Kidney glomerular epithelial cell (primary cell): Measurements from ENCODE around the gene PCSK6.

Experiments used
- DNase-seq: peaks from one replicate; lab custom pipeline; 2025; lab: John Stamatoyannopoulos, UW

Gene PCSK6

DNA sequence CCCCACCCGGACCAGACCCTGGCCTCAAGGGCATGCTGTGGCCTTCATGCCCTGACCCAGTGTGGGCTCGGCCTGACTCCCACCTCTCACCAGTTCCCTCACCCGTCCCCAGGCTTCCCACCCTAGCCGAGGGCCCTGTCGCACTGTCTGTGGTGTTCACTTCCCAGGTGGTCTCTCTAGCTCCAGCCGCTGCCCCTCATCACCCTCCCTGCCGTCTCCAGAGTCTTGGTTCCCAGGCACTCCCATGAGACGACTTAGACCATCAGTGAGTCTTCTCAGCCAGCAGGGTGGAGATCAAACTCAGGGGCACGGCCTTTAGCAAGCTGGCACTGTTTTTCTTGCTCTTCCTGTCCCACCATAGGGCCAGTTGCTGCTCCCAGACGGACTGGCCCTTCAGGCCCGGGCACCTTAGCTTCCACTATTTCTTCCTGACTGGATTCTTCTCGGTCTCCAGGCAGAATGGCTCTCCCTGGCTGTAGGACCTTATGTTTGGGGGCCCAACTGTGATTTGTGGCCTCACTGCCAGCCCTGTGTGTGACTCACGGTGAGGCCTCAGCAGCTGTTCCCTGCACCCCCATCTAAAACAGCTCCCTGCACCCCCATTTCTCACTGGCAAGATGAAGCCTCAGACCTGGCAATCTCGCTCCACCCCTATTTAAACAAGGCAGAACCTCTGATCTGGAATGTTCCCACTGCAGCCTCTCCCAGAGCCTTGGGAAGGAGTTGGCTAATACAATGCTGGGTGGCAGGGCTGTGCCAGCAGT, 9.4 kb upstream of the PCSK6 start:
- DNase-seq, result no peak

DNA sequence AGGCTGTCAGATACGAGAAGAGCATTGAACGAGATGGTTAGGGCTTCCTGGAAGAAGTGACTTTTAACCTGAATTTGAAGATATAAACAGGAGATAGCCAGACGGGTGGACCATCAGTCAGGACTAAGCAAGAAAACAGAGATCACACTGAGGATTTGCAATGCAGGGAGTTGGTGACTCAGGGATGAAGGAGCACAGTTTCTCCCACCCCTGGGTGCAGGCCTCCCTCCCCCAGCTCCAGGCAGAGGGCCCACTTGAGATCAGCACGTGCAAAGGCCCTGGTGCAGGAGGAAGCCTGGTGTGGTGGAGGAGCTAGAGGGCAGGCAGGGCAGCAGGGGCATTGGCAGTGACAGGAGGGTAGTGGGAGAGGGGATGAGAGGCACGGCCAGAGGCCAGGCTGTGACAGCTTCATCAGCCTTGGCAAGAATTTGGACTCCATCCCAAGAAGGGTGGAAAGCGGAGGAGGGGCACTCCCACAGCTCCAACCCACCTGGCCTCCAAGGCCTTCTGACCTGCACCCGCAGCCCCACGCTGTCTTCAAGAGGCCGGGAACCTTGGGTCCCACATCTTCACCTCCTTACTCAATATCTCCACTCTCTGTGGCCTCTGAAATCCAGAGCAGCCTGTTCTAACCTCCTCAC, 8.7 kb upstream of the PCSK6 start:
- no peak for DNase-seq

DNA sequence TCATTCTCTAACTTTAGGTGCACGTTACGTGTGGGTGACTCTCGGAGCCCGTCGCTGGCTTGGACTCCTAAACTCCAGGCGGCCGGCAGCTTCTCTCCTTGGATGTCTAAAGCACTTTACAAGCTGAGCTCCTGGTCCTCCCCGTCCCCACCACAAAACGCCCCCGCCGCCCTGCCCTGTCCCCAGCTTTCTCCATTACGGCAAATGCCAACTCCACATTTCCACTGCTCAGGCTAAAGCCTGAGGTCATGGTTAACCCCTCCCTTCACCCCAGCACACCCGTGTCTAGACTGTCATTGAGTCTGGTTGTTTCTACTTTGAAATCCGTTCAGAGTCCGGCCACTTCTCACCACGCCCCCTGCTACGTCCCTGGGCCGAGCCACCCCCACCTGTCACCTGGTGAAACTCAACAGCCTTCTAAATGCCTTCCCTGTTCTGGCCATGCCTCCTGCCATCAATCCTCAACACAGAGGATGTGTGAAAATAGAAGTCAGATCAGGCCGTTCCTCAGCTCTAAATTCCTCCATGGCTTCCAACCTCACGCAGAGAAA, 8.1 kb upstream of the PCSK6 start:
- DNase-seq, result no peak

DNA sequence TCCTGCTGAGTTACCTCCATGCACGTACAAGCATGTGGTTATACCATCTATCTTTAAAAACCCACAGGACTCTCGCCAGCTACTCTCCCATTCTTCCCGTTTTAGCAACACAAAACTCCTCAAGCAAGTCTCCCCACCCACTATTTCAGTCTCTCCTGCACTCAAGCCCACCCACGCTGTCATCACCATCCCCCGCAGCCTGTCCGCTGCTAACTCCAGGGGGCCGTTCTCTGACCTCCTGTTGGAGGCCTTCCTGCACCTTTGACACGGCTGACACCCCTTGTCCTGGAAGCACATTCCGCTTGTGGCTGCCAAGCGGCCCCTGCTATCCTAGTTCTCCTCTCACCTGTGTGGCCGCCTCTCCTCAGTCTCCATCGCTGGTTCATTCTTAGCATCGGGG, 7.5 kb upstream of the PCSK6 start:
- no peak for DNase-seq

DNA sequence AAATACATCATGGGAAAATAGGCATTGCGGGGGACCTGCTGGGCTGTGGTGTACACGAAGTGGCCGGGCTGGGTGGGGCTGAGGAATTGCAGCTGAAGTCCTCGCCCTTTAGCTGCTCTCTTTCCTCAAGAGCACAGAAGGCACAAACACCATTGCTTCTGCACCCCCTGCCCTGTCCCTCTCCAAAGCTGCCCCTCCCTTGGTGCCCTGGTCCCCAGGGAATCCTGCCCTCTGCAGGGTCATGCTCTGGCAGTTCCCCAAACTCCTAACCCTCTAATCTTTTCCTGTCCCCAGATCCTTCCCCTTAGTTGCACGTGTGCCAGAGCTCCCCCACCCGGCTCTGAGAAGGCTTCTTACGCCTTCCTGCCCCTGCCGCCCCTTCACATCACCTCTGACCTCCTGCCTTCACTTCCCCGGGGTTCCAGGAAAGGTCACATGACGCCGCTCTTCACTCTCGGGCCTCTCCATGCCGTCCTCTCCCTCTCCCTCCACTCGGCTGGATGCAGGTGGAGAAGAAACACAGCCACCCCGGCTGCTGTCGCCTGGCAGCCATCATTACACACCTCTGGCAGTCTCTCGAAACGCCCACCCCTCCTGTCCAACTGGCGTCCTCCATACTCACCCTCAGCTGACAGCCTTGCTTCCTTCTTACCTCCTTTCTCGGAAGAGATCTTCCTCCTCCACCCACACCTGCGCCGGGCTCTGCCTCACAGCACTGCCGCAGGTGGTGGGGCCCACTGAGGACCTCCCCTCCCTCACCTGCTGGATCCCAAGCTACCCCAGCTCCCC, 6.9 kb upstream of the PCSK6 start:
- no peak for DNase-seq

DNA sequence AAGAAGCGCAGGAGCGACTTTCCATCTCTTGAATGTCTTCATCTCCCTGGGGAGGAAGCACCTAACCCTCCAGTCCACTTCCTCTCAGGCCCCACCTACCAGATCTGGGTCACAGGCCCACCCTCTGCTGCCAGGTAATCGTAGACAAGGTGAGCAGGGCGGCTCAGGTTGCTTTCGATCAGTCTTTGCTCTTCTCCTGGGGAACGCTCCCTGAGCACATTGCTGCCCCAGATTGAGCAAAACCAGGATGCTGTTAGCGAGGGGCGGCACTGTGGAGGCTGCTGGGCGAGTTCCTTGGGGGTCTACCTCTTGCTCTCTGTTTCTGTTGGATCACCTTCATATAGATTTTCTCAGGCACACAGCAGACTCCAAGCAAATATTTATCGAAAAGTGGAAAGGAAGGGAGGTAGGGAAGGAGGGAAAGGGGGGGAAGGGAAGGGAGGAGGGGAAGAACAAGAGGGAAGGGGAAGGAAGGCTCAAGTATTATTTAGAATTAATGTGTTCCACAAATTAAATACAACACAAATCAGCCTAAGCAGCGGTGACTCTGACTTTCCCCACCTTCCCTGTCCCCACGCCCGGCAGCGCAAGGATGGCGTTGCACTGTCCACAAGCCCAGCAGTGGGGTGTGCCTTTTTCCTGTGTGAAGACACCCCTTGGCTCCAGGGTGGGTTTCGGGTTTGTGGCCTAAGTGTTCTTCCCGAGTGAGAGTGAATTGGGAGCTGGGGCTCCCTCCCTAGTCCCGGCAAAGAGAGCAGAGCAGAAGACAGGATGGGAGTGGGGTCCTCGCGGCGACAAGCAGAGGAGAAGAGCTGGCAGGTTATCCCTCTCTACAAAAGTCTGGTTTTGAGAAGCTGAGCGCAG, 6.1 kb upstream of the PCSK6 start:
- DNase-seq, result no peak

DNA sequence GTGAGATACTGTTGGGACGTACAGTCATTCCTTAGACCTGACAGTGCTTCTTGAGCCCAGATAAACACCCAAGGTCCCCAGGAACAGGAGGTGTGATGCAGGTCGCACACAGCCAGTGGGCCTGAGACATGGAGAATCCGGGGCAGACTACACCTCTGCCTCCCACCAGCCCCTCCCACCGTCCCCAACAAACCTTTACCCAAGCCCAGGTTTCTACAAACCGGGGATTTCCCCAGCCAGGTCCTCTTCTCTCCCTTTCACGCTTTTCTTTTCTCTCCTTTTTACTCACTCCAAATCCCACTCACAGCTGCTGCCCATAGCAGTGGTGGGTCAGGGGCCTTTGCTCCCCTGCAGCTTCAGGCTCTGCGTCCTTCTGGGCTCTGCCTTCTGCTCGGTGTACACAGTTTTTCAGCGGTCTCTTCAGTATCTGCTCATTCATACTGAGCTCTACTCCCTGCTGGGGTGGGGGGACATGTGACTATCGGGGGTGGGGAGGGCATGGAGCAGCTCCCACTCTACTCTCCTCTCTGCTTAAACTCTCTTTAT, 4.8 kb upstream of the PCSK6 start:
- DNase-seq, result no peak

DNA sequence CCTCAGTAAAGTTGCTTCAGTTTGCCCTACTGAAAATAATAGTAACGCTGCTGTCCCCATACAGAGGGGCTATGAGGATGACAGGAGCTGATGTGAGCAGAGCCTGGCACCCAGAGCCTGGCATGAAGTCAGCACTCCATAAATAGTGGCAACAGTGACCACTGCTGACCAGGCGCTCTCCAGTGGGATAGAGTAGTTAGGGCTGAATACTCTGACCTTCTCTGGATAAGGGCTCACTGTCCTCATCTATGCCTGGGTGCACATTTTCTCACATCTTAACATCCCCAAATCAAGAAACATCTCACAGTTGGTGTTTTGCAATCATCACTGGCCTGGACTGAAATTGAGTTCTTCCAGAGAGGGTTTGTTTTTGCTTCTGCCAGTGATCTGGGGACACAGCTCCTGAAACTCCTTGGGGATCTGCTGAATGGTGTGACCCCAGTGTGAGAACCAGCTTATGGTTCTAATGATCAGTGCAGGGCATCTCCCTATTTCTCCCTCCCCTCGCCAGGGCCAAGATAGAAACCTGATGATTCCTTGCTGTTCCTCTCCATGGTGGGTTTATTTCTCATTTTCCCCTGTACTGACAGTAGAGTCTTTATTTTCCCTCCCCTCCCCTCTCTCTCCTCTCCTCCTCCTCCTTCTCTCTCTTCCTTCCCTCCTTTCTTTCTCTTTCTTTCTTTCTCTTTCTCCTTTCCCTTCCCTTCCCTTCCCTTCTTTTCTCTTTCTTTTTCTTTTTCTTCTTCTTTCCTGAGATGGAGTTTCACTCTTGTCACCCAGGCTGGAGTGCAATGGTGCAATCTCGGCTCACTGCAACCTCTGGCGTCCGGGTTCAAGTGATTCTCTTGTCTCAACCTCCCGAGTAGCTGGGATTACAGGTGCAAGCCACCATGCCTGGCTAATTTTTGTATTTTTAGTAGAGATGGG, 3.5 kb upstream of the PCSK6 start:
- no peak for DNase-seq

DNA sequence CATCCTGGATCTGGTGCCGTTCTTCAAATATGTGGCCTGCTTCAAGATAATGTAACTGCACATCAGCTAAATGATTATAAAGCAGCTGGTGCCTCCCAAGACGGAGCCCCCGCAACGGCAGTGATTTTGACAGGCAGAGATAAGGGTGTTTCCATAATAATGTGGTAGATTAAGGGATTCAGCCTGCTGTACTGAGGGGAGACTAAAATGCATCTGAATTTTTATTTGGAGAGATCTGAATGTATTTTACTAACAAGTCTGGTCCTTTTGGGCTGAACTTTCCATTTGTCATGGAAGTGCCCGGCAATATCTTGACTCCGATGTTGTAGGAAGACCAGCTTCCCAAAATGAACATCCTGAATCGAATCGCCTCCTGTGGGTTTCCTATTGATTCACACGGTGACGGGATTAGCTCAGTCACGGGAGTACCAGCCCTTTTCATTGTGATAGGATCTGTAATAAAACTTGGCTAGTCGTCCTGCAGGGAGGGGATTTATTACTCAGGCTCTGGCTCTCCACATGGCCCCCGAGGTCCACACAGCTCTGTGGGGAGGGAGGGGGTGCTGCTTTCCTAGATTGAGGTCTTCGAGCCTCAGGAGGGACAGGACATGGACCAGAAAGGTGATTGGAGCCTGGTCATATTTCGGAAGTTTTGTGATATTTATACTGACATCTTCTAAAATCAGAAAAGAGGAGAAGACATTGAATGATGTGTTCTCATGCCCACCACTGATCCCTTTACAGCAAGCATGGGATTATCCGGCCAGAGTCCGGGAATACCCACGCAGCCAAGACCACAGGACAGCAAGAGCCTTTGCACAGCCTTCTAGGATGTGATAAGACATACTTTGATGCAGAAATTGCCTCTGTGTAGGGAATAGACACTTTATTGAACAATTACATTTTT, 2.5 kb upstream of the PCSK6 start:
- DNase-seq, result no peak

DNA sequence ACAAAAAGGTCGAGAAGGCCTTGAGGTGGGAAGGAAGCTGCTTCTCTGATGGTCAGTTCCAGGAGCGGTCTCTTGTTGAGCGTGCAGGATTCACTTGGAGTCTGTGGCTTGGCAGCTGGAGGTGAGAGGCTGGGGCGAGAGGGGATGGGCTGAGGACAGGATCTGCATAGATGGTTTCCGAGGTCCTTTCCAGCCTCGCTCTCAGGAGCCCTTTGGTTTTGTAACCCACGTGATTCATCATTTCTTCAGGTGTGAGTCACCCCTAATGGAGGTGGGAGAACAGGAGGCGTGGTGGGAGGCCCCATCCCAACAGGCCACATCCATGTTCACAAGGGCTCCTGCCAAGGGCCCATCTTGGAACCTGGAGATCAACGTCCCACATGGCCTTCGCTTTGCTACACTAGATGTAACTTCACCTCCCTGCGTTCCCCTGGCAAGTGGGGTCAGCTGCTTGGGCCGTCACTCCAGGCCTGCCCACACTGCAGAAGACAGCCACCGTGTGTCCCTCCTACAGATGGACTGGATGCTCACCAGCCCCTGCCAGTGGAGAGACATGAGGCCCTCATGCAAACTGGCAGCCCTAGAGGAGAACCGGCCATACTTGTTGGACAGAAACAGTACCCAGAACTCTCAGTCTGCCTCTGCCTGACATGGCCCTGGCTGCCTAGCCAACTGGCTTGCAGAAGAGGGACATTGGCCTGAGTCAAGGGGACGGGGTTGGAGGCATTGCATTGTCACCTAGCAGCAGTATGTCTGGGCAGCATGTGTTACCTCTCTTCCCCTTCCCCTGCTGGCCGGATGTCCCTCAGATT, 1.6 kb upstream of the PCSK6 start:
- DNase-seq, result no peak

DNA sequence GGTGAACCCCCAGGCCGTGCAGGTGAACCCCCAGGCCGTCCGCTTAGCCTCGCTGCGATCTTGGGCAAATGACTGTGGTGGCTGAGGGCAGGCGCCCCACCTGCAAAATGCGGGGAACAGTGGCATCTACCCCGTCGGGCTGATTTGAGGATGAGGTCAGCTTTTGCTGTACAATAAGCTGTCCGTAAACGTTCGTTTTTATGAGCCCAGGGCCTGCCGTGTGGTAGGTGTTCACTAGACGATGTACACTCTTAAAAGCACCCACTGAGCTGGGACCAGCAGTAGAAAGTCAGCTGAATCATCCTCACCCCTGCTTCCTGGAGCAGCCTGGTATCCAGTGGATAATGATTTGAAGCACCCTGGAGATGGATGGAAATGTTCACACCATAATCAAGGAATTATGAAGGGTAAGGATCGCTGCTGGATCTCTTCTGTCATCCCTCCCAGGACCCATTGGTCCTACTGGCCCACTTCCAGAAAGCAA, 943 bp upstream of the PCSK6 start:
- no peak for DNase-seq

DNA sequence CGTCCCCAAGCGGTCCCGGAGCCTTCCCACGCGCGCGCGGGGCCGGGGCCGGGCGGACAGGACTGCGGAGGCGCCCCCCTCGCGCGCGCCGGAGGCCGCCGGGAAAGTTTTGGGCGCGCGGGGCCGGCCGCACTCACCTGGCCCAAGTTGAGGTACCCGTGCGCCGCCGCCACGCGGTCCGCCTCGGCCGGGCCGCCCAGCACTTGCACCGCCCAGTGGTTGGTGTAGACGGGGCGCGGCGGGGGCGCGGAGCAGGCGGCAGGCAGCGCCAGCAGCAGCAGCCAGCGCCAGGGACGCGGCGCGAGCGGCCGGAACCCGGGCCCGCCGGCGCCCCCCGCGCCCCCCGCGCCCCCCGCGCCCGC, 289 bp downstream of the PCSK6 start:
- no peak for DNase-seq

DNA sequence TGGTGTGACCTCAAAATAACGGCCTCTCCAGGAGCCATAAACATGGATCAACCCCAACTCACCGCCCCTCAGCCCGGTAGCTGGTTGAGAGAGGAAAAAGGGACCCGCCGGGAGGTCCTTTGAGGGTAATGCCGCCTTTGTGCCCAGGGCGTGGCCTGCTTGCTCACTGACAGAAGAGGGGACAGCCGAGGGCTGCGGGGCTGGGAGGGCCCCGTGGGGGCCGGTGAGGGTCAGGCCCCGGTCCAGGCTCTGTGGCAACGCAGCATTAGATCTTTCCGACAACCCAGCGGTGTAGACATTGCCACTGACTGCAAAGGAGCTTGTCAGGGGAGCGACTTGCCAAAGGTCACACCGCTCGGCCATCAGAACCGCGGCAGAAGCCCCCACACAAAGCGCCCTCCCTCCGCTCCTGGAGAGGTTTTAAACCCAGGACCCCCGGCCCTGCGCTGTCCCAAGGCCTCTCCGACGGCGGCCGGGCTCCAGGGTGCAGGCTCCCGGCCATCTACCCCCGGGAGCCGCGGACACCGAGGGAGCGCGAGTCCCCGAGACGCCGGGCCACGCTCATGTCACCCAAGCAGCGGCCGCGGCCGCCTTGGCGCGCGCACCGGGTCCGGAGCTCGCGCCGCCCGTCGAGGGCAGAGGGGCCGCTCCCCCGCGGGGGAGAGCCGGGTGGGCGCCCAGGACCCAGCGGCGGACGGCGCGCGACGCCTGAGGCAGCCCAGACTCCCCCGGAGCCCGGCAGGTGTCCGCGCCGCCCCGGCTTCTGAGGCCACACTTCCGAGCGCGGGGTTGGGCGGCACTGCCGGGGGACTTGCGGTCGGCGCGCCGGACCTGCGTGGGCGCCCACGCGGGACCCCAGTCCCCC, 975 bp downstream of the PCSK6 start:
- DNase-seq, result no peak

DNA sequence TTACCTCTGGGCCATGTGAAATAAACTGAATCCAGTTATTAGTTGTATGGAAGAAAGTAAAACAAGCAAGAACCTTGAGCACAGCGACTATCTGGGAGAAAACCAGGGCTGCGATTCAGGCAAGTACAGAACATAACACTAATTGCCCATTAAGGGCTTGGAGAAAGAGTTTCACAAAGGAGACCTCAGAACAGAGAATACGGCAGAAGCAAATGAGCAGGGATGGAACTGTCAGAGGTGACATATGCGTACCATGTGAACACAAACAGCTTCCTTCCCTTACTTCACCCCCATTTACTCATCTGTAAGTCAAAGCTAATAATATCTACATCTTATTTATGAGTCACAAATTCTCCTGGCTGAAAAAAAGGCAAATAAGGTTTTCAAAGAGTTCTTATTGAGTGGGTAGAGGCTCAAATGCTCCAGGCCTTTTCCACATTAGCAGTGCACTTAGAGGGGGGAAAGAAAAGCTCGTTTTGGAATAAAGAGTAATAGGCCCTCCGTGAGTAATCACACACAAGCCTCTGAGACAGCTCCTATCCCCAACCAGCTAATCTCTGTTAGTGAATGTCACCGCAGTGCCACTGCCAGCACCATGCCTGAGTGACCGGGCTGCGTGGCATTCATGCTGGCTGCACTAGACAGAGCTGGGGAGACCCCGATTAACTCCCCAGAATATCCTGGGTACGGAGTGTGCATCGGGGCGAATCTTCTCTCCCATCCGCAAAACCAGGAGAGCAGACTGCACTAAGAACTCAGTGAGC, 2.6 kb downstream of the PCSK6 start:
- DNase-seq, result no peak

DNA sequence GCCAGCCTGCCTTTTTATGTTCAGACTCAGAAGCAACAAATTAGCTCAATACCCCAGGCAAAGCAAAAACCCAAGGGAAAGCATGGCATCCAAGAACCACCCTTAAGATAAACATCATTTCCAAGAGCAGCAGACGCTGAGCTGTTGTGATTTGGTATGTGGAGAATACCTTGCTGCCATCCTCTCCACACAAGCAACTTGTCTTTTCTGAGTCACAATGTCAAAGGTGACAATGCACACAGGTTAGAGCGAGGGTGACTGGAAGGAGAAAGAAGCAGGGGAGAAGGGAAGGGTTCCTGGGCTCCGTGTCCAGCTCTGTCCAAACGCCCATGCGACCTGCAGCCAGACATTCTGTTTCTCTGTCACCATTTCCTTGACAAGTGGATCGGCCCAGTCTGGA, 6.0 kb downstream of the PCSK6 start:
- no peak for DNase-seq

DNA sequence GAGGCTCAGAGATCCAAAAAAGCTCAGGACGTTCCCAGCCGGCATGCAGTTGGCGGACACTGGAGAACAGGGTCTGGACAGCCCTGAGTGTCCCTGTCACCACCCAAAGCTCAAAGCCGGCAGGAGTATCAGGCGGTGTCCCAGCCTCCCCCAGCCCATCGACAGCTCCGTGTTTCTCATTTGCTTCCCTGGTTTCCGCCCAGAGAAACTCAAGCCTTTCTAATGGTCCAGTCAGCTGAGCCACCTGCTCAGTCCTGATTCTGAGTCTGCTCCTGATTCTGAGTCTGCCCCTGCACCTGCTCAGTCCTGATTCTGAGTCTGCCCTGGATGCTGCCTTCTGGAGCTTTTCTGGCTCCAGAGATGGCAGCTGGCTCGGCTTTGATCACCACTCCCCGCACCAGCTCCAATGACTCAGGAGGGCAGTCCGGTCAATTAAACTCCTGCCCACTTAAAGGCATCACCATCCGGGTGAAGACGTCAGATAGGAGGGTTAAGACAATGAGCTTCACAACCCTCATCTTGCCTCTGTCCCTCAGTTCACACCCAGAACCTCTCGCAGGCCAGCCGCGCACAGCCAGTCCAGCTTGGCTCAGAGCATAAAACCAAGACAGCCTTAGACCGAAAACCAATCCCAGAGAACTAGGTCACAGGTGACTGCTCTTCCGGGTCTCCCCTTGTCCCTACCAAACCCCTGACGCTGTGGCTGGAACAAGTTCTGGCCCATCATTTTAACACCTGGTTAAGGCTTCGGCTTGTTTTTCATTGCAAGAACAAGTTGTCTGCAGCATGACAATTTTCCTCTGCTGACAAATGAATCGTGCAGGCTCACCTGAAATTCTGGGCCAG, 6.8 kb downstream of the PCSK6 start:
- no peak for DNase-seq
